HG03039 (cell line): ENCODE data around the gene CX3CL1.

Source experiments
- ATAC-seq: cut with Tn5 transposase; IDR thresholded peaks from one replicate; pipeline ENCODE4 v1.9.1; 2021; ENCODE audit warnings: mild to moderate bottlenecking, moderate library complexity; ENCODE audit not compliant: unreplicated experiment

The CX3CL1 gene

DNA sequence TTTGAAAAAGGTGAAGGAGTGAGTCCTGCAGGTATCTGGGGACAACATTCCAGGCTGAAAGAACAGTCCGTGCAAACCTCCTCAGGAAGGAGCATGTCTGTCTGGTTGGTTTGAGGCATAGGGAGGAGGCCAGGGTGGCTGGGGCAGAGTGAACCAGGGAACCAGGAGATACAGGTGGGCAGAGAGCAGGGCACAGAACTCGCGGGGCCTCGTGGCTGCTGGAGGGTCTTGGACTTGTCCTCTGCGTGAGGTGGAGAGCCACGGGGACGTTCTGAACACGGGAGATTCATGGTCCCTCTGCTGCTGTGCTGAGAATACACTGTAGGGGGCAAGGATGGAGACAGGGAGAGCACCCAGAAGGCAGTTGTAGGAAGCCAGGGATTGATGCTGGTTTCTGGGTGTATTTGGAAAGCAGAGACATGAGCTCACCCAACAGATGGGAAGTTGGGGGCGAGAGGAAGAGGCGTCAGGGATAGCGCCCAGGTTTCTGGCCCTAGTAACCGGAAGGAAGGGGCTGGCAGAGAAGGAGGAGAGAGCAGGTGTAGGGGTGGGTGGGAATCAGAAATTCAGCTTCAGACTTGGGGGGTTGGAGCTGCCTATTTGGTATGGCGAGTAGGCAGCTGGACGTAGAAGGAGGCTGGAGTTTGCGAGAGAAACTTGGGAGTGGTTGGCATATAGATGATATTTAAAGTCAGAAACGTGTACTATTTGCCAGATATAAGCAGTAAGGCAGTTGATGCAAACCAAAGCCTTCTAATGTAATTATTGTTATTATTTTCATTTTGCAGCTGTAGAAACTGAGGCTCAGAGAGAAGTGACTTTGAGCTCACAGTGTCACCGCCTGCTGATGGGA is 31.9 kb downstream of the CX3CL1 start, which contains the start of gene CCL17:
Gene CCL17 (plus strand): TSS at position 803 of the 853 bp plus-strand sequence. CDS start 9,166 bp downstream, outside the sequence.
- ATAC-seq: no peak

DNA sequence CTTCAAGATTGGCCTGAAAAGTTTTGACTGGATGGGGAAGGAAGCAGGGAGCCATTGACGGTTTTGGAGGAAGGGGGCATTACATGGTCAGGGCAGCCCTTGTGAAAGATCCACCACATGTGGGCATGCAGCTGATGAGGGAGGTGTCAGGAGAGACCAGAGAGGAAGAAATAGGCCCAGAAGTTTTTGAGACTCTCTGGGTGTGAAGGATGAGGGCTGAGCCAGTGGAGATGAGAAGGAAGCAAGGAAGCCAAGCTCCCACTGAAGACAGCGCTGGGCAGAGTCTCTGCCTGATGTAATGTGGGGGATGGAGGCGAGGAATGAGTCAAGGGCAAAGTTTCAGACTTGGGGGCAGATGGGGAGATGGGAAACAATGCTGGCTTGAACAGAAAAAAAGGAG is 32.8 kb downstream of the CX3CL1 start:
- ATAC-seq: no peak

- no peak for ATAC-seq
Observed at GRCh38 chr16:57406881-57407280, 34.6 kb downstream of the CX3CL1 start.

GRCh38 chr16:57407521-57408353 is 35.4 kb downstream of the CX3CL1 start:
- ATAC-seq: no peak

GRCh38 chr16:57409065-57409464 is 36.8 kb downstream of the CX3CL1 start:
- ATAC-seq: no peak

DNA sequence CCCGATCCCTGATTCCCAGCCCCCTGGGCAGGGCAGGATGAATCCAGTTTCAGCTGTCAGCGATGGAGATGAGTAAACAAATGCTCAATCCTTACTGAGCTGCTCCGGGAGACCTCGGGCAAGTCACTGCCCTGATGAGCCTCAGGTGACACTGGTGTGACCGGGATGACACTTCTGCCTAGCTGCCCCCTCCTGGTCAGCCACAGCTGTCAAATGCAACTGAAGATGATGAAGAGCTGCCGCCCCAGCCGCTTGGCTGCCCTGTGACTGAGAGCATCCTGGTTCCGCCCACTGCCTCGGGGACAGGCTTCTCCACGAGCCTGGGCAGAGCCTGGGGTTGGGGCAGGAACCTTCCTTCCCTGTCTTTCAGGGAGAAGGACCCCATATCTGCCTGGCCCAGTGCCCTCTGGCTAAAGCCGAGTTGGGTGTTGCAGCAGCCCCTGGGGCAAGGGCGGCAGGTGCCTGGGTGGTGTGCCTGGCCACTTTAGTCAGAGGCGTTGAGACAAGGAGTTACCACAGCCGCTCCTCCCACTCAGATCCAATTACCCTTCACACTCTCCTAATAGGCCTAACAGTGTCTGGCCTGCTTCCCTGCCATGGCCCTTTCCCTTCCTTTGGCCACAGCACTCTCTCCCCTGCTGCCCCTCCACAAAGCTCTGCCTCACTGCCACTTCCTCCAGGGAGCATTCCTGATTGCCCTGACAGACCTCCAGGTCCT is 37.7 kb downstream of the CX3CL1 start:
- ATAC-seq: no peak

GRCh38 chr16:57411362-57411976 is 39.2 kb downstream of the CX3CL1 start:
- ATAC-seq: no peak

DNA sequence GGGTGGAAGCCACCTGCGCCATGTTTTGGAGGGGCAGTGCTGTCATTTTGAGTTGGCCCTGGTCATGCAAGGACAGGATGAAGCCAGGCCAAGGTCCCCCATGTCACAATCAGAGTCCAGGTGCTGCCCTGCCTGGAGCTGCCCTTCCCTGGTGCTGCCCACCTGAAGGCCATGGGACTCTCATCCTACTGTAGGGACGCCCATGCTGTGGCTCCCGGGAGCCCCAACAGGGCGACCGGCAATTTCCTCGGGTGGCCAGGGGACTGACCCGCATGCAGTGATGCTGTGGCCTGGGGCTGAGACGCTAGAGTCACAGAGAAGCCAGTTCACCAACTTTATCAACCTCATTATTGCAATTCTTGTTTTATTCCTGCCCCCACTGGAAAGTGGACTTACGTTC is 40.3 kb downstream of the CX3CL1 start:
- no peak for ATAC-seq

DNA sequence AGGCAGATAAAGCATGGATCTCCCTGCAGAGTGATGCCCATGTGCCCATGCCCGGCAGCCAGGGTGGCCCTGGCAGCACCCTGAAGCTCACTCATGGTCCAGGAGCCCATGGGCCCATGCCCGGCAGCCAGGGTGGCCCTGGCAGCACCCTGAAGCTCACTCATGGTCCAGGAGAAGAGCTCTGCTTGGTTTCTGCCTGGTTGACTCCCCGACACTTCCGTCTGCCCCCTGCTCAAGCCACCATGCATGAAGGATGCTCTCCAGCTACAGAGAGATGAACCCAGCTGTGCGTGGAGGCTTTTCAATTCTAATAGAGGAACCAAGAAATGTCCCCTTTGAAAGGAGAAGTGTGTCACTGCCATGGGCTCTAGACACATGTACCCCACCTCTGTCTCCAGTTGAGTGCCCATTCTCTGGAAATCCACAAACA is 41.0 kb downstream of the CX3CL1 start:
- no peak for ATAC-seq

- ATAC-seq: no peak
Observed at GRCh38 chr16:57413733-57414132, 41.4 kb downstream of the CX3CL1 start.

DNA sequence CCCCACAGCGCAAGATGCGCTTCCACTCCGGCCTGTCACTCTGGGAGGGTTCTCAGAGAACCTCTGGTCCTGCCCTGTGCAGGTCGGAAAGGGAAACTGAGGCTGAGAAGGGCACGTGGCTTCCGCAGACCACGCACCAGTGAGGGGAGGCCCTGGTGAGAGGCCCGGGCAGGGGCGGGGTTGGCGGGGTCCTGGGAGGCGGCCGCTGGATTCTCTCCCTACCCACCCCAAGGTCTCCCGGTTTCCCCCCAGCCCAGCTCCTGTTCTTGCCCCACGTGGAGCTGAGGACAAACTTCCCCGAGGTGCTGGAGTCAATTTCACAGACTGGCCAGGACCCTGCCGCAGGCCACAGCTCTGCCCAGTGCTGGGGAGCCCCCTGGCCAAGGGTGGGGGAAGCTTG is 43.8 kb downstream of the CX3CL1 start:
- ATAC-seq: no peak

DNA sequence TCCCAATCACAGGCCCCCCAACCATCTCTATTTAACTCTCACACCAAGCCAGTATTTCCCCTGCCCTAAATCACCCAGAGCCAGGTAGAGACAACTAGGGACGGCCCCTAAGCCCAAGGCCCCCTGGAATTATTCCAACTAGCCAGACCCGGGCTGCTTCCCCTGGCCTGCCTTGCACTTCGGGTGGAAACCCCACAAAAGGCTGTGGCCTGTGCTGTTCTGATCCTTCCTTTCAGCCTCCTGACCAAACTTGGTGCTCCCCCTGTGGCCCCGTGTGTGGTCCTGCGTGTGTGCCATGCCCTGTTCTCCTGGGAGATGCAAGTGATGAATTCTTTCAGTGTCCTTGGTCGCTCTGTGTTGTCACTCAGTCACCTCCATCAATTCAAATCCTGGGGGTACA is 47.2 kb downstream of the CX3CL1 start:
- no peak for ATAC-seq

DNA sequence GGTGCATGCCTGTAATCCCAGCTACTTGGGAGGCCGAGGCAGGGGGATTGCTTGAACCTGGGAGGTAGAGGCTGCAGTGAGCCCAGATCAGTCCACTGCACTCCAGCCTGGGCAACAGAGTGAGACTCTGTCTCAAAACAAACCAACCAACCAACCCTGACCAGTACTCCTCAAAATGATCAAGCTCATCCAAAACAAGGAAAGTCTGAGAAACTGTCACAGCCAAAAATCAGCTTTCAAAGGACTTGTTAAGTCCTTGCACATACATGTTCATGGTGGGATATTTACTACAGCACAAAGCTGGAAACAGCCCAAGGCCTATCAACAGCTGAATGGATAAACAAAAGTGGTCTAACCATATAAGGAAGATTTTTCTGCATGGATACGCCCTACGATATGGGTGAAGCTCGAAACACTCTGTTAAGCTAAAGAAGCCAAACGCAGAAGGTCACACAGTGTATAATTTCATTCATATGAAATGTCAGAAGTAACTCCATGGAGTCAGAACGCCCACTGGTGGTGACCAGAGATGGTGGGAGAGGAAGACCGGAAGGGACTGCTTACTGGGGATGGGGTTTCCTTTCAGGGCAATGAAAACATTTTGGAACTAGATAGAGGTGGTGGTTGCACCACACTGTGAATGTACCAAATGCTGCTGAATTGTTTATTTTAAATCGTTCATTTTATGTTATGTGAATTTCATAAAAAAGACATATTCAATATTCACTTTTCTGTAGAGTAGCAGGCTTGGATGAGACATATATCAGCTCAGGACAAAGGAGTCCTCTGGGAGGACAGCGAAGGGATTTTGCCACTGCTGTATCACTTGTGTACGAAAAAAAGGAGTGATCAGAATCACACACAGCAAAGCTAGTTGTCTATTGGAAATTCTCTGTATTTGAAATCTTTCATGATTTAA is 50.0 kb downstream of the CX3CL1 start:
- ATAC-seq: no peak

DNA sequence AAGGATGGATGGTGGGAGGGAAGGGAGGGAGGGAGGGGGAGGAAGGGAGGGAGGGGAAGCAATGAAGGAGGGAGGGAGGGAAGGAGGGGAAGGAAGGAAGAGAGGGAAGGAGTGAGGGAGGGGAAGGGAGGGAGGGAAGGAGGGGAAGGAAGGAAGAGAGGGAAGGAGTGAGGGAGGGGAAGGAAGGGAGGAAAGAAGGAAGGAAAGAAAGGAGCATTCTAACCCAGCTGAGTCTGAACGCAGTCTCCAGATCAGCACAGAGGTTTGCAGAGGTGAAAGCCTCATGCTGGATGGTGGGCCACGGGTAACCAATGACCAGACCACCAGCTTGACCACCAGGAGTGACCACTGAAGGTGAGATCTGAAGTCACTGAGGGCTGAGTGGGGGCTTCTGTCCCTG is 50.9 kb downstream of the CX3CL1 start:
- no peak for ATAC-seq

DNA sequence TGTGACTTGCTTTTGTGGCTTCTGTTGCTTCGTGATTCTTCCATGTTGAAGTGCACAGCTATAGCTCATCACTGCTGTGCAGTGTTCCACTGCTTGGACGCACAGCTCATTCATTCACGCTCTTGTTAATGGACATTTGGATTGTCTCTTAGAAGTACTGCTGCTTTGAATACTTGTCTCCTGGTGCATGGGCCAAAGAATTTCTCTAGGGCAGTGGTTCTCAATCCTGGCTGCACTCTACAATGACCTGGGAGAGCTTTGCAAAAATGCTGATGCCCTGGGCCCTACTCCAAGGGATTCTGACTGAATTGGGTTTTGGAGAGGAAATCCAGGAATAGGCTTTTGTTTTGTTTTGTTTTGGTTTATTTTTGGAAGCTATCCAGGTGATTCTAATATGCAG is 52.3 kb downstream of the CX3CL1 start:
- ATAC-seq: no peak

GRCh38 chr16:57426356-57426755 is 54.1 kb downstream of the CX3CL1 start:
- ATAC-seq: no peak

DNA sequence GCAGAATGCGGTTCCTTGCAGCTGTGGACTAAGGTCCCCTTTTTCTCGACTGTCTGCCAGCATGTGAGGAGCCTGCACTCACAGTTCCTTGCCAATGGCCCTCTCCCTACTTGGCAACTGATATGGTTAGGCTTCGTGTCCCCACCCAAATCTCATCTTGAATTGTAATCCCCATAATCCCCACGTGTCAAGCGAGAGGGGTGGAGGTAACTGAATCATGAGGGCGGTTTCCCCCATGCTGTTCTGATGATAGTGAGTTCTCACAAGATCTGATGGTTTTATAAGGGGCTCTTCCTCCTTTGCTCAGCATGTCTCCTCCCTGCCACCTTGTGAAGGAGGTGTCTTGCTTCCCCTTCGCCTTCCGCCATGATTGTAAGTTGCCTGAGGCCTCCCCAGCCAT is 55.0 kb downstream of the CX3CL1 start:
- ATAC-seq: no peak

- ATAC-seq: no peak
Observed at GRCh38 chr16:57427824-57428223, 55.5 kb downstream of the CX3CL1 start.

GRCh38 chr16:57430955-57431354 is 58.7 kb downstream of the CX3CL1 start:
- no peak for ATAC-seq

DNA sequence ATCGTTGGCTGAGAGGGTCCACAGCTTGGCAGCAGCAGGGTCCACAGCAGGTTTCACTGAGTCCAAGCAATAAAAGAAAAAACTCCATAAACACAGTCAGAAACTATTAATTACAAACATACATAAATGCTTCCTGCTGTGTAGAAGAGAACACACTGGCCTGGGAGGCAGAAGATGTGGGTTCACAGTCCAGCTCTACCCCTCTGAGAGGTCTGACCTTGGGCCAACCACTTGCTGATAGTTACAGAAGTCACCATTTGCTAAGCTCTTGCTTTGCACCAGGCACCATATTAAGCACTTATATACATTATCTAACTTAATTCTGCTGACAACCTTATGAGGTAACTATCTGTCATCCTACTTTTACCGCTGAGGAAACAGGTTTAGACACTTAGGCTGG is 60.2 kb downstream of the CX3CL1 start:
- no peak for ATAC-seq
